GM21447 (cell line): ENCODE results near the gene FBRSL1.
"Not testable (repeated sequence)": the region's sequence is repeated elsewhere in the genome, so short reads cannot be mapped to it uniquely, and the experiment has no call there.

ENCODE experiments used
- ATAC-seq: cut with Tn5 transposase; IDR thresholded peaks from one replicate; pipeline ENCODE4 v1.9.1; 2021; ENCODE audit not compliant: unreplicated experiment

The FBRSL1 gene

DNA sequence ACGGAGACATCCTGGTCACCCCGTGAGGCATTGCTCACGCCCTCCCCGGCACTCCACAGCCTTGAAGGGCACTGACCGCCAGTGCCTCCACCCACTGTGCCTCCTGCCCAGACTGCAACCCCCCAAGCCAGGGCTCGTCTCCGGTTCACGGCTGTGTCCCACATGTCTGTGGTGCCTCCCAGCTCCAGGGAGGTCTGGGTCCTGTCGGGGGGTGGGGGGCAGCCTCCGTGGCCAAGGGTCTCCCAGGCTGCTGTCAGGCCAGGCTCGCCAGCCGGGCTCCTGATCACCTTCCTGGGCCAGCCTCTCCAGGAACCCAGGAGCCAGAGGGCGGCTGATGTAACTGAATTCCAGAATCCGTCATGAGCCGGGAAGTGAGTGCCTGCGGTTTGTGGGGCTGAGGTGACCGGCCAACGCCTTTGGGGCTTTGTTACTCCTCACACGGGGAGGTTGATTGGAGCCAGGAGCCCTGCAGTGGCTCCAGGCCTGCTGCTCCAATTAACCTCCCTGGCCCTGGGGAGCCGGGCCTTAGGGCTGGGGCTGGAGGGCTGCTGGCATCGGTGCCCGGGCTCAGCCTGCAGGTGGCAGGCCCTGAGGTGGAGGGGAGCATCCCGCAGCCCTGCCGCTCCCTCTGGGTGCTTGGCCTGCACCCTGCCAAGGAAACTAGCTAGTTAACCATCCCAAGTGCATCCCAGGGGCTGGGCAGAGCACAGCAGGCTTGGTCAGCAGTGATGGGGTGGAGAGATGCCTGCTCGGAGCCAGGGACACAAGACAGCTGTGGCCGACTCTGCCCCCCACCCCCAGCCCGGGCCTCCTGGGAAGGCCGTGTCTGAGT, 36.4 kb upstream of the FBRSL1 start:
- no peak for ATAC-seq

DNA sequence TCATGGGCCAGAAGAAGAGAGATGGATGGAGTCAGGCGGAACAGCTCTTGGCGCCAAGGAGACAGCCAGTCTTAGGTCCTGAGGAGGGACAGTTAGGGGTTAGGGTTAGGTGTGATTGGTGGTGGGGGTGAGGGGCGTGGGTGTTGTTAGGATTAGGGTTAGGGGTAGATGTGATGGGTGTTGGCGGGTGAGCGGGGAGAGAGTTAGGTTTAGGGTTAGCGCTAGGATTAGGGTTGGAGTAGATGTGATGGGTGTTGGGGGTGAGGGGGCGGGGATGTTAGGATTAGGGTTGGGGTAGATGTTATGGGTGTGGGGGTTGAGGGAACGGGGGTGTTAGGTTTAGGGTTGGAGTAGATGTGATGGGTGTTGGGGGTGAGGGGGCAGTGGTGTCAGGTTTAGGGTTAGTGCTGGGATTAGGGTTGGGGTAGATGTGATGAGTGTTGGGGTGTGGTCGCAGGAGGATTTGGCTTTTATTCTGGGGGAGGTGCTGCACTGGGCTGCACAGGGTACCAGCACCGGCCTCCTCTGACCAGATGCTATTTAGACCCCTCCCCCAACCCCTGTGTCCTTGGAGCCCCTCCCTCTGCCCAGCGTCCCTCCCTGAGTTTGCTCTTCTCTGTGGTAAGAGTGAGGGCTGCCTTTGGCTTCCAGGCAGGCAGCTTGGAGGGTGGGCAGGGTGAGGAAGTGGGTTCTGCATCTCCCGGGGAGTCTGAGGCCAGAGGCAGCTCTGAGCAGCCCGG, 35.6 kb upstream of the FBRSL1 start:
- ATAC-seq = no peak

GRCh38 chr12:132454933-132455418, 35.0 kb upstream of the FBRSL1 start:
- no peak for ATAC-seq

GRCh38 chr12:132455565-132455964, 34.4 kb upstream of the FBRSL1 start:
- no peak for ATAC-seq

DNA sequence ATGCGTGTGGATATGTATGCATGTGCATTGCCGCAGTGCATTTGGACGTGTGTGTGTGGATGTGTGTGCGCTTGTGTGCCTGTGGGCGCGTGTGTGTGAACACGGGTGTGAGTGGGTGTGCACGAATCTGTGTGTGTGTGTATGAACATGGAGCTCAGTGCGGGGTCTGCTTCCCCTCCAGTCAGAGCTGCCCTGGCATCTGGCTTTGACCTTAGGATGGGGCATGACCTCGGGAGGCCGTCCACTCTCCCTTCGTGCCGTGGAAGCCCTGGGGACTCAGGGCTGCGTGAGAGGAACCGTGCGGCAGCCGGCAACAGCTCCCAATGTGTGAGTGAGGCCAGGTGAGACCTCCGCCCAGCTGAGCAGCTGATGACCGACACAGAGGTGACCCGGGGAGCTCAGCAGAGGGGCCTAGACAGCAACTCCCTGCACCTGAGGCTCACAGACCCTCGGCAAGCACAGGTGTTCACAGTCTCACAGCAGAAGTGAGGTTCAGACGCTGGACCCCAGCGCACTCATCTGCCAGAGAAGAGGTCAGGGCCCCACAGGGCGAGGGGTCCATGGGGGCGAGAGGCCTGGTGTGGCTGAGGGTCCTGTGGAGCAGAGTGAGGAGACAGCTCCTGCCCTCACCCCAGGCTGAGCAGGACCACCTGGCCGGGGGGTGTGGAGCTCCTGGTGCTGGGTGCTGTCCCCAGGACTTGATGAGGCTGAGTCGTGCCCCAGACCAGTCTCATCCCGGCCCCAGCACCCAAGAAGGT, 33.6 kb upstream of the FBRSL1 start:
- no peak for ATAC-seq

- ATAC-seq = no peak
Observed at GRCh38 chr12:132456944-132457495, 32.9 kb upstream of the FBRSL1 start.

DNA sequence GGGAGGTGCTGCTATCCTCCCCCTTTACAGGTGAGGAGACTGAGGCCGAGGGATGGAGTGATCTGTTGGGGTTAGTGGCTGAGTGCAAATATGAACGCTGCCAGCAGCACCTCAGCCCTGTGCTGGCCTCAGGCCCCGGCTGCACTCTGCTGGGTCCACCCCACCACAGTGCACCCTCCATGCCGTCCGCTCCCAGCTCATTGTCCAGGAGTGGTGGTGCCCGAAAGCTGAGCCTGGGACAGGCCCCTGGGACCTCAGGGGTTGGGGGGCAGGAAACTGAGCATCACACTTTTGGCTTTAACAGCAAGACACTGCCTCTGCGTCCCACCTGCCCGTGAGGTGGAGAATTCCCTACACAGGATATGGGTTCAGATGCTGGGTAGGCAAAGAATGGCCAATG, 31.5 kb upstream of the FBRSL1 start:
- ATAC-seq = no peak

GRCh38 chr12:132458846-132459641, 30.9 kb upstream of the FBRSL1 start:
- no peak for ATAC-seq

- no peak for ATAC-seq
Observed at GRCh38 chr12:132460571-132460970, 29.4 kb upstream of the FBRSL1 start.

DNA sequence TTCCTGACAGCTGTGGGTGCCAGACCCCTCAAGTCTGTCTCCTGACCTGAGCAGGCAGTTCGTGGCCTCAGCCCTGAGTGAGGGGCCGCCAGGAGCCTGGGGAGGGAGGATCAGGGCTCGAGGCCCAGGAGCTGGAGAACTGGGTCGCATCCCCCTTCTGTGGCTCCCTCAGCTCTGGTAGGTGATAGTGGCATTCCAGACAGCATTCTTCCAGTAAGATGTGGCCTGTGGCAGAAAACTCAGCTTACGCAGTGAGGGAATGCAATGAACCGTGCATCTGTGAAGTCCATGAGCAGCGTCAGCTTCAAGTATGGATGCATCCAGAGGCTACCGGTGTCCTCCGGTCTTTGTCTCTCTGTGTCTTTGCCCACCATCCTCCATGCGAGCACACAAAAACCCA, 28.4 kb upstream of the FBRSL1 start:
- no peak for ATAC-seq

DNA sequence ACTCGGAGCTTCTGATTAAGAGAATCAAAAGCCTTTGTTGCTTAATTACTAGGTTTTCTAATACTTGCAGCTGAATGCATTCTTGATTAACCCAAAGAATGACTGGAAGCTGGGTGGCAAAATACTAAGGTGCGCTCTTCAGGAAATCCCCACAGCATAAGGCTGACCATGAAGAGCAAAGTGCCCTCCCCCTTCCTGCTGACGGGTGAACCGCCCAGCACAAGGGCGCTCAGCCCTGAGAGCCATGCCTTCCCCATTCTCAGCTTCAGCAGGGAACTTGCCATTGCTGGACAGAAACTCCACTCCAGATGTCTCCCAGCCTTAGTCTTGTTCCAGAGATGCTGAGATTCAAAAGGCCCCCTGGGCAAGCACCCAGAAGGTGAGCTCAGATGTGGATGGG, 27.2 kb upstream of the FBRSL1 start:
- peak; percentile 65 for ATAC-seq

- not testable (repeated sequence) for ATAC-seq
Observed at GRCh38 chr12:132463284-132463924, 26.5 kb upstream of the FBRSL1 start.

- not testable (repeated sequence) for ATAC-seq
Observed at GRCh38 chr12:132464304-132464703, 25.6 kb upstream of the FBRSL1 start.

DNA sequence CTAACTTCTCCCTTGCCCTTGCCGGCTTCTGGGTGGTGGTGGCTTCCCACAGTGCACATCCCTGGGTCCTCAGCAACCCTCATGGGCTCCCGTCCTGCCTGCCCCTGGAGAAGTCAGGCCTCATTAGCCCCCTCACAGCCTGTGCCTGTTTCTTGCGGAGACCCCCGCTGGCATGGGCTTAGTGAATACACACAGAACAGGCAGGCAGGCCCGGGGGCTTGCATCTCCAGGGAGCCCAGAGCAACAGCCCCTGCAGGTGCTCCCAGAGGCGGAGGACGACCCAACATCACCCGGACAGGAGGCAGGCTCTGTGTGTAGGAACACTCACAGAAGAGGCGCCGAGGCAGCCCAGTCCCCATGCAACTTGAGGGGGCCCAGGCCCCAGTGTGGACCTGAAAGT, 25.1 kb upstream of the FBRSL1 start:
- ATAC-seq = no peak

DNA sequence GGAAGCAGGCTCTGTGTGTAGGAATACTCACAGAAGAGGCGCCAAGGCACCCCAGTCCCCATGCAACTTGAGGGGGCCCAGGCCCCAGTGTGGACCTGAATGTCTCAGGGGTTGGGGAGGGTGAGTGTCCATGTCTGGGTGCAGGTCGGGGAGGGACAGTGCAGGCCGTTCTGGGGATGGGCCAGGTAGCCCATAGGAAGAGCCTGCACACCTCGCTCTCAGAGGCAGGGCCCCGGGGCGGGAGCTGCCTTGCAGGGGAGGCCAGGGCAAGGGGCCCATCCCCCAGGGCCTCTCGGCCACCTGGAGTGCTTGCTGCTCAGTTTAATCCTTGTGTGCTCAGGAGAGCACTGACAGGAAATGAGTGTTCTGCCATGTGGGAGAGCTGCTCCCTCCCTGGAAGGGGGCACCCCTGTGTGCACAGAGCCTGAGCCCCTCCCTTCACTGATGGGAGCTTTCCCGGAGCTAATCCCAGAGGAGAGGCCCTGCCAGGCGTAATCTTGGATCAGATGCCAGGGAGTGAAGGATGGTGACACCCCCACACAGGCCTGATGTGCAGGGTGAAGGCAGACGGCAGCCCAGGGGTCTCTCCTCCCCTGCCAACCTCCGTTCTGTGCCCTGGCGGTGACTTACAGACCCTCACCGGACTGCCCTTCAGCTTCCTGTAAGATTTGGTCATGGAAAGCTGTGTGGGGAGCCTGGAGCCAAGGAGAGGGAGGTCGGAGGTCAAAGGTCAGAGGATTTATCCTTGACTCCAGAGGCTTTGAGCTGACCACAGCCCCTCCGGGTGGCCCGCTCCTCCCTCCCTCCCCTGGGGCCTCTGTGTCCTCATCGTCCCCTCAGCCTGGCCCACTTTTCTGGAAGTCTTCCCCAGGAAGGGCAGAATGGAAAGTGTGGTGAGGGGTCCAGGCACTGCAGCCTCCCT, 24.4 kb upstream of the FBRSL1 start:
- no peak for ATAC-seq

DNA sequence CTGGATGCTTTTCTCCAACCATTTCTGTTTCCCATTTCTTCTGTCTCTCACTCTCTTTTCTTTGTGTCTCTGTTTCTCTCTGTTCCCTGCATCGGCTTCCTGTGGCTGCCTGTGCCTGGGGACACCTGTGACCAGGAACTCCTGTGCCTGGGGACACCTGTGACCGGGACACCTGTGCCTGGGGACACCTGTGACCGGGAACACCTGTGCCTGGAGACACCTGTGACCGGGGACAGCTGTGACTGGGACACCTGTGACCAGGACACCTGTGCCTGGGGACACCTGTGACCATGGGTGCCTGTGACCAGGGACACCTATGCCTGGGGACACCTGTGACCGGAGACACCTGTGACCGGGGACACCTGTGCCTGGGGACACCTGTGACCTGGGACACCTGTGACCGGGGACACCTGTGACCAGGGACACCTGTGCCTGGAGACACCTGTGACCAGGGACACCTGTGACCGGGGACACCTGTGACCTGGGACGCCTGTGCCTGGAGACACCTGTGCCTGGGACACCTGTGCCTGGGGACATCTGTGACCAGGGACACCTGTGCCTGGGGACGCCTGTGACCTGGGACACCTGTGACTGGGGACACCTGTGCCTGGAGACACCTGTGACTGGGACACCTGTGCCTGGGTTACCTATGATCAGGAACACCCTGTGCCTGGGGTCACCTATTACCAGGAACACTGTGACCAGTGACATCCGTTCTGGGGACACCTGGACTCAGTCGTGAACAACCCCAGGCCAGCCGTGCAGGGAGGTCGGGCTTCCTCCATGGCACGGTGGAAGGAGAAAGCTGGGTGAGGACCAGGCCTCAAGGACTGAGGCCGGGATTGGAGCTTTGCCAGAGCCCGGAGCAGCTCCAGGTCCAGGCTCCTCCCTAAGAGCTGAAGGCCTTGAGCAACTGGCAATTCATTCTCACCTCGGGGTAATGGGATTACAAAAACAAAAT, 23.4 kb upstream of the FBRSL1 start:
- ATAC-seq = no peak

DNA sequence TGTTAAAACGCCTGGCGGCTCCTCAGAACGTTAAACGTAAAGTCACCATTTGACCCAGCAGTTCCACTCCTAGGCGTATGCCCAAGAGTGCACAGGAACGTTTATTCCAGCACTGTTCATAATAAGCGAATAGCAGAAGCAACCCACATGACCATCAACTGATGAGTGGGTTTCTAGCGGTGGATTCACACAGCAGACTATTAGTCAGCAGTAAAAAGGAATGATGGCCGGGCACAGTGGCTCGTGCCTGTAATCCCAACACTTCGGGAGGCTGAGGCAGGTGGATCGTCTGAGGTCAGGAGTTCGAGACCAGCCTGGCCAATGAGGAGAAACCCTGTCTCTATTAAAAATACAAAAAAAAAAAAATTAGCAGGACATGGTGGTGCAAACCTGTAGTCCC, 22.4 kb upstream of the FBRSL1 start:
- ATAC-seq = no peak

DNA sequence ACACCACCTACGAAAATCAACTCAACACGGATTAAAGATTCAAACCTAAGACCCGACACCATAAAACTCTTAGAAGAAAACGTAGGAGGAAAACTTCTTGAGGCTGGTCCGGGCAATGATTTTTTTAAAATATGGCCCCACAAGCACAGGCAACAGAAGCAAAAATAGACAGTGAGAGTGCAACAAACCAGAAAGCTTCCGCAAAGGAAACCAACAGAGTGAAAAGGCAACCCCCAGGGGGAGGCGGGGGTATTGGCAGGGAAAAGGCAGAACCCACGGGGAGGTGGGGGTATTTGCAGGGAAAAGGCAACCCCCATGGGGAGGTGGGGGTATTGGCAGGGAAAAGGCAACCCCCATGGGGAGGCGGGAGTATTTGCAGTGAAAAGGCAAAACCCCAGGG, 20.5 kb upstream of the FBRSL1 start:
- no peak for ATAC-seq
